HEK293T (cell line): ENCODE results near the gene EGFR.
A peak's percentile ranks its signal among the peaks of the same experiment; 100 is the strongest.

Experiments
- CTCF ChIA-PET: fragments of 350-600 bp; formaldehyde crosslinking; extraction: SDS; loops from one replicate; lab custom pipeline; 2021; ENCODE audit warnings: antibody characterized with exemption, inconsistent platforms; lab: Yijun Ruan, JAX
- POLR2A ChIA-PET: fragments of 350-600 bp; formaldehyde crosslinking; extraction: SDS; loops from one replicate; lab custom pipeline; 2020; ENCODE audit warnings: antibody characterized with exemption, inconsistent platforms; lab: Yijun Ruan, JAX
- DNase-seq: peaks from one replicate; pipeline ENCODE4 v3.0.0; 2012; ENCODE audit warnings: mixed read lengths; ENCODE audit errors: extremely low spot score
- ARNT ChIP-seq: fragments of 450-650 bp; IDR thresholded peaks from 2 replicates; pipeline ENCODE4 v1.6.1; 2017; ENCODE audit warnings: mild to moderate bottlenecking
- BHLHE40 ChIP-seq: fragments of 450-650 bp; IDR thresholded peaks from 2 replicates; pipeline ENCODE4 v1.6.1; 2016; ENCODE audit warnings: mild to moderate bottlenecking, moderate library complexity, borderline replicate concordance
- CTBP1 ChIP-seq: fragments of 450-650 bp; IDR thresholded peaks from 2 replicates; pipeline ENCODE4 v1.6.1; 2016; ENCODE audit warnings: borderline replicate concordance
- ELF4 ChIP-seq: fragments of 450-650 bp; IDR thresholded peaks from 2 replicates; pipeline ENCODE4 v1.6.1; 2017; ENCODE audit warnings: antibody characterized with exemption
- FOXA1 ChIP-seq: fragments of 450-650 bp; IDR thresholded peaks from 2 replicates; pipeline ENCODE4 v1.6.1; 2016; ENCODE audit warnings: mild to moderate bottlenecking
- FOXK2 ChIP-seq: fragments of 450-650 bp; IDR thresholded peaks from 2 replicates; pipeline ENCODE4 v1.6.1; 2016; ENCODE audit warnings: mild to moderate bottlenecking
- FOXM1 ChIP-seq: fragments of 450-650 bp; IDR thresholded peaks from 2 replicates; pipeline ENCODE4 v1.6.1; 2017; ENCODE audit warnings: mild to moderate bottlenecking, borderline replicate concordance
- HDGF ChIP-seq: fragments of 450-650 bp; IDR thresholded peaks from 2 replicates; pipeline ENCODE4 v1.6.1; 2017; ENCODE audit warnings: antibody characterized with exemption, borderline replicate concordance
- L3MBTL2 ChIP-seq: fragments of 450-650 bp; conservative IDR thresholded peaks from 2 replicates; pipeline ENCODE4 v1.6.1; 2016; ENCODE audit warnings: mild to moderate bottlenecking
- LEF1 ChIP-seq: fragments of 450-650 bp; IDR thresholded peaks from 2 replicates; pipeline ENCODE4 v1.6.1; 2017; ENCODE audit warnings: mild to moderate bottlenecking, borderline replicate concordance
- NFRKB ChIP-seq: fragments of 450-650 bp; IDR thresholded peaks from 2 replicates; pipeline ENCODE4 v1.6.1; 2016; ENCODE audit warnings: mild to moderate bottlenecking, moderate library complexity
- SP1 ChIP-seq: fragments of 450-650 bp; IDR thresholded peaks from 2 replicates; pipeline ENCODE4 v1.6.1; 2017
- SUZ12 ChIP-seq: fragments of 450-650 bp; IDR thresholded peaks from 2 replicates; pipeline ENCODE4 v1.6.1; 2016; ENCODE audit warnings: mild to moderate bottlenecking
- TARDBP ChIP-seq: fragments of 450-650 bp; IDR thresholded peaks from 2 replicates; pipeline ENCODE4 v1.6.1; 2016
- ZNF384 ChIP-seq: fragments of 450-650 bp; IDR thresholded peaks from 2 replicates; pipeline ENCODE4 v1.6.1; 2016
- TF ChIP-seq, protein P1 (sequence below): fragments of 450-650 bp; IDR thresholded peaks from 2 replicates; pipeline ENCODE4 v1.6.1; 2016

Gene EGFR

GRCh38 chr7:55065511-55066229 is 46.9 kb downstream of the EGFR start:
- ChIA-PET POLR2A (interaction anchor here (0.6 to 0.9 kb wide), 2 partner anchors 9 to 307 kb away, joined by 3 to 5 read pairs; partner anchors contain the start of gene SEC61G), CTCF (interaction anchor here (0.7 kb wide), 1 partner anchor 190 kb away, joined by 3 read pairs; no protein-coding TSS in a partner anchor)
- TF ChIP-seq ZNF384: peak; percentile 75
- TF ChIP-seq, protein P1, sequence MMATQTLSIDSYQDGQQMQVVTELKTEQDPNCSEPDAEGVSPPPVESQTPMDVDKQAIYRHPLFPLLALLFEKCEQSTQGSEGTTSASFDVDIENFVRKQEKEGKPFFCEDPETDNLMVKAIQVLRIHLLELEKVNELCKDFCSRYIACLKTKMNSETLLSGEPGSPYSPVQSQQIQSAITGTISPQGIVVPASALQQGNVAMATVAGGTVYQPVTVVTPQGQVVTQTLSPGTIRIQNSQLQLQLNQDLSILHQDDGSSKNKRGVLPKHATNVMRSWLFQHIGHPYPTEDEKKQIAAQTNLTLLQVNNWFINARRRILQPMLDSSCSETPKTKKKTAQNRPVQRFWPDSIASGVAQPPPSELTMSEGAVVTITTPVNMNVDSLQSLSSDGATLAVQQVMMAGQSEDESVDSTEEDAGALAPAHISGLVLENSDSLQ: no peak
- DNase-seq: no peak

- CTCF ChIA-PET: interaction anchor here (0.6 kb wide), 1 partner anchor 189 kb away, joined by 3 read pairs; no protein-coding TSS in a partner anchor
- TF ChIP-seq SUZ12 (no peak), FOXA1 (no peak), FOXK2 (no peak), ELF4 (no peak), L3MBTL2 (no peak), LEF1 (no peak), FOXM1 (no peak)
- POLR2A ChIA-PET: no interaction called here
- no peak for DNase-seq
Observed at GRCh38 chr7:55066524-55066923, 47.7 kb downstream of the EGFR start.

GRCh38 chr7:55066938-55067337 is 48.1 kb downstream of the EGFR start:
- ChIA-PET CTCF (interaction anchor here (0.6 kb wide), 2 partner anchors 189 to 494 kb away, joined by 3 read pairs; no protein-coding TSS in a partner anchor), POLR2A (no interaction called here)
- TF ChIP-seq ZNF384 (no peak), FOXA1 (no peak), SP1 (no peak), SUZ12 (no peak), TARDBP (no peak), FOXM1 (no peak), ELF4 (no peak)
- DNase-seq: no peak

DNA sequence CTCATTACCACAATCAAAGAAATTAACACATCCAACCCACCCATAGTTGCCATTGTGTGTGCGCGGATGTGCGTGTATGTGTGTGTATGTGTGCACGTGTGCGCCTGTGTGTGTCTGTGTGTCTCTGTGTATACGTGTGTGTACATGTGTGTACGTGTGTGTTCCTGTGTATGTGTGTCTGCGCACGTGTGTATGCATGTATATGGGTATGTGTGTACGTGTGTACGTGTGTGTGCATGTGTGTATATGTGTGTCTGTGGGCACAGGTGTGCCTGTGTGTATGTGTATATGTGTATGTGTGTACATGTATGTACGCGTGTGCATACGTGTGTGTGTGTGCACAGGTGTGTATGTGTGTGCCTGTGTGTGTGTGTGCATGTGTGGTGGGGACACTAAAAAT is 48.9 kb downstream of the EGFR start:
- ChIA-PET CTCF (no interaction called here), POLR2A (no interaction called here)
- TF ChIP-seq NFRKB (no peak), FOXA1 (no peak), SUZ12 (no peak), BHLHE40 (no peak), FOXM1 (no peak), TARDBP (no peak), ELF4 (no peak), HDGF (no peak), L3MBTL2 (no peak), CTBP1 (no peak), LEF1 (no peak), ARNT (no peak)
- TF ChIP-seq, protein P1: no peak
- DNase-seq: no peak

GRCh38 chr7:55069271-55069792 is 50.5 kb downstream of the EGFR start:
- POLR2A ChIA-PET: no interaction called here
- TF ChIP-seq ELF4: no peak
- TF ChIP-seq, protein P1: no peak
- CTCF ChIA-PET: no interaction called here
- DNase-seq: no peak

DNA sequence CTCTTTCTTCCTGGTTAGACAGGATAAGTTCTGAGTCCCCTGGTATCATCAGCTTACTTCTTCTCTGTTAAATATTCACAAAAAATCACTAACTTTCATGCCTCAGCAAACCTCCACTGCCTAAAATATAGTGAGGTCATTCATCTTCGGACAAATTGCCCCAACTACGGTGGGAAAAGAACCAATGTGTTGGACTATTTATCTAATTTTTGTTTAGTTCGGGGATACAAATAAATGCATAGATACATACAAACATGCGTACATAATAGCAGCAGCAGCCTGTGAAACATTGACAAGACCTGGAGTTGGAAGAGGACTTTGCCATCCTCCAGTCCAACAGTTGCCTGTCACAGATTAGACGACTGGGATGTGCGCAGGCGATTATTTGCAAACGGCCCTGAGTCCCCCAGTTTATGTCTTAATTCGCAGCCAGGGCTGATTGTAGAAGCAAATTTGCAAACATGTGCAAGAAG is 51.5 kb downstream of the EGFR start:
- POLR2A ChIA-PET: no interaction called here
- no peak for DNase-seq
- CTCF ChIA-PET: no interaction called here

More for the DNA sequence above, 51.5 kb downstream of the EGFR start:
- no peak for TF ChIP-seq NFRKB
- TF ChIP-seq TARDBP: no peak
- TF ChIP-seq FOXA1: no peak
- TF ChIP-seq L3MBTL2: no peak
- no peak for TF ChIP-seq HDGF
- TF ChIP-seq ARNT: no peak
- no peak for TF ChIP-seq ELF4
- TF ChIP-seq, protein P1: no peak
- no peak for TF ChIP-seq CTBP1
